Stimulated activated CD4-positive, alpha-beta T cell treated with anti-CD3 and anti-CD28 coated beads, TNF-alpha, amount 100 ng/mL, for 4 hours (primary cell): ENCODE results near the gene PRKG1.

ENCODE experiments used
- DNase-seq, 3 experiments: peaks; one replicate each; pipeline ENCODE4 v3.0.0-alpha.2; 2020; ENCODE audit warnings: low read depth in 3 of 3

The PRKG1 gene

DNA sequence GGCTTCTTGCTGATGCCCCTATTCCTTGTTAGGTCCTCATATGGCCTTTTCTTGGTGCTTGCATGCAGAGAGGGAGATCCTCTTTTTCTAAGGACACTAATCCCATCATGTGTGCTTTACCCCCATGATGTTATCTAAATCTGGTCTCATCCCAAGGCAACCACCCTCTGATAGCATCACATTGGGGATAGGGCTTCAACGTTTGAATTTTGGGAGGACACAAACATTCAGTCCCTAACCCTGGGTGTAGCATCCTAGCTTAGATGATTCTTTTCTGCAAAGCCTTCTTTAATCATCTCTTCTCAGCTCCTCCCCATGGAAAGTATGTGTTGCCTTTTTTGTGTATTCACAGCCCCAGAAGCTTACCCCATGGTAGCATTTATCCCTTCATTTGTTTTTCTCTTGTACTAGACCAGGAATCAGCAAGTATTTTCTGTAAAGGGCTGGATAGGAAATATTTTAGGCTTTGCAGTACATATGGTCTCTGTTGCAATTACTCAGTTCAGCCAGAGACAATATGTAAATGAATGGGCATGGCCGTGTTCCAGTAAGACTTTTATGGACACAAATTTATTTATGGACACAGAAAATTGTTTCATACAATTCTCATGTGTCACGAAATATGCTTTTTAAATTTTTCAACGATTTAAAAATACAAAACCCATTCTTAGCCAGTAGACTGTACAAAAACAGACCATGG, 726.6 kb downstream of the PRKG1 start:
- DNase-seq, result no peak

DNA sequence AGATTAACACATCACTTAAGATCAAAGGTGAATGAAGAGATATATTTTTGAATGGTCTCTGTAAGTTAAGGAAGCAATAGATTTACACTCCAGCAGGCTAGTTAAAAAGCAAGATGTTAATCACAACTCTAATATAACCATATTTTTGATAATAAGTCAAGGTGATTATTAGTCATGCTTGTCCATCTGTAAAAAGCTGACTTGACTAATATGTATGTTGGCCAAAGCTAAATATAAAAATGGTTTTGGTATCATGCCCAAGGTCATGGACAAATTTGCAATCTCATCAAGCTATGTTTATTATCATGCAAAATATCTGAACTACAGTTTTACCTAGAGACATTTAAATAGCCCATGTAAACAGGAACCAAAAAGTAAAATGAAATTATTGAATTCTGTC, 727.7 kb downstream of the PRKG1 start:
- no peak for DNase-seq

DNA sequence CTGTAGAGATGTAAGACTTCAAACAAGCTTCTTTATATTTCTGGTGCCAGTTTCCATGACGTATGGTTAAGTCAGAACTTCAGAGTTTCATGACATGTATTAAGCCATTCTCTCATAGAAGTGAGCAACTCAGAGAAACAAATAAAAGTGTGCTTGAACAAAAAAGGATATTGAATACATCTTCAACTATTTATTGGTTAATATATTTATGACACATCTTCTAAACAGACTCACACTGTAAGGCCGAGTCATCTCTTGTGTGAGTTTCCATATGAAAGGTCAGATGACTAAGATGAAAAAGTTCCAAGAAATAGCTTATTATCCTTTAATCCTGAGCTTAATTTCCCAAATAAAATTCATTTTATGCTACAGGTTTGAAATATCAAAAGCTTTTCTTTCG, 730.6 kb downstream of the PRKG1 start:
- no peak for DNase-seq

DNA sequence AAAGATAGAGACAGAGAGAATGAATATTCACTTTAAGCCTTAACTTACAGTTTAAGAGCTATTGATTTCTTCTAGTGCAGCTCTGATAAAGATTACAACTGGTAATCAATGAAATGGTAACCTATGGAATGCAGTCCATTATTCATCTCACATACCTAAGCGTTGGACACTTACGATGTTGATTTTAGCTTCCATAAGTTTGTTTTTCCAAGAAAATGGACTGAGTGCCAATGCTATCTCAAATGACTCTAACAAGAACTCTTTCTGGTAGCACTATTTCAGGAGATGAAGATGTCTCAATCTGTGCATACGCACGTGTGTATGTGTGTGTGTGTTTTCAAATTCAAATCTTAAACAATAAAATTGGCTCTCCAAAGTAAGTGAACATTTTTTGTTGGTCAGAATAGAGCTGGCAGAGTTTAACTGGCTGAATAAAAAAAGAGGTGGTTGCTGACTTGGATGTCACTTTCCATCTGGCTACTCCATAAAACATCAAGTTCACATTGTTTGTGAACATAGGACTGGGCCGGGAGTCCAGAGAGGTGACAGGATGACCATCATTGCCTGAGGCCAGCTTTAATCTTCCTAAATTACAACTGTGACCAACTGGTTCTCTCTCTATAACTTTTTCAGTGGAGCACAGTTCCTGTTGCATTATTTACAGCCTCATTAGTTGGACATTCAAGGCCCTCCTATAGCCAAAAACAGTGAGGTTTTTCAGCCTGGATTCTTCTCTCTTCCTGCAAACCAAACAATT, 732.0 kb downstream of the PRKG1 start:
- no peak for DNase-seq

DNA sequence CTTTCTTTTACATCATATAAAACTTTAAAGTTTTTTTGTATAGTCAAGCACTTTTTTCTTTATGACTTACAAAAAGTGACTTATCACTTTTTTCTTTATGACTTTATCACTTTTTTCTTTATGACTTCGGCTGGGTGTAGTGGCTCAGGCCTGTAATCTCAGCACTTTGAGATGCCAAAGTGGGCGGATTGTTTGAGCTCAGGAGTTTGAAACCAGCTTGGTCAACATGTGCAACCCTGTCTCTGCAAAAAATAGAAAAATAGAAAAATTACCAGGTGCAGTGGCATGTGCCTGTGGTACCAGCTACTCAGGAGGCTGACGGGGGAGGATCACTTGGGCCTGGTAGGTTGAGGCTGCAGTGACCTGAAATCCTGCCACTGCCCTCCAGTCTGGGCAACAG, 733.9 kb downstream of the PRKG1 start:
- DNase-seq, result no peak

DNA sequence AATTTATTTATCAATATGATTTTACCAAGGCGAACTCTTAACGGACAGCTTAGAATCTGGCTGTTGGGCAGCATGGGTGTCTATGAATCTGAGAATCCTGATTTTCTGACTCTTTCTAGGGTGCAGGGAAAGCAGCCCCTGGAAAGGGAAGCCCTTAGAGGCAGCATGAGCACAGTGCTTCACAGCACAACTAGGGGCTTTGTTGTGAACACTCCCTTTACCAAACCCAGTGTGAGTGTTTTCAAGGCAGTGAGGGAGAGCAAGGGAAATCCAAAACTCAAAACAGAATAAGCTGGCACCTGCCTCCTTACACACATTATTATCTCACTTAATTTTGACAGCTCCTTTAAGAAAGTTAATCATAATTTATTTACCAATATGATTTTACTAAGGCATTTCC, 741.4 kb downstream of the PRKG1 start:
- DNase-seq, result no peak

DNA sequence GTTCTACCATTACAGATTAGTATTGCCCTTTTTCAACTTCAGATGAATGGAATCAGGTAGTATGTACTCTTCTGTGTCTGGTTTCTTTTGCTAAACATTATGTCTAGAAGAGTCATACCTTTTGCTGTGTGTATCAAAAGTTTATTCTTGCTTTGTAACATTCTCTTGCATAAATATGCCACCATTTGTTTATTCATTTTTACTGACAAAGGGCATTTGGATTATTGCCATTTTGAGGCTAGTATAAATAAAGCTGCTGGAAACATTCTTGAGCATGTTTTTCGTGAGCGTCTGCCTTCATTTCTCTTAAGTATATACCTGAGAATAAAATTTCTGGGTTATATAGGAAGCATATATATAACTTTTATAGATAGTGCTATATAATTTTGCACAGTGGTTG, 746.8 kb downstream of the PRKG1 start:
- DNase-seq, result no peak

DNA sequence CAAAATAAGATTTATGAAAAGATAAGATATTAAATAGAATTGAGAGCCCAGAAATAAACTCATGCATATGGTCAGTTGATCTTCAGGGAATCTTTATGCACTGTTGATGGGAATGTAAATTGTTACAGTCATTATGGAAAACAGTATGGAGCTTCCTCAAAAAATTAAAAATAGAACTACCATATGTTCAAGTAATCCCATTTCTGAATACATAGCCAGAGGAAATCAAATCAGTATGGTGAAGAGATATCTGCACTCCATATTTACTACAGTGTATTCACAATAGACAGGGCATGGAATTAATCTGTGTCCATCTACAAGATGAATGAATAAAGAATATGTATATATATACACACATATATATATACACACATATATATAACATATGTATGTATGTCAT, 747.5 kb downstream of the PRKG1 start:
- DNase-seq, result no peak

DNA sequence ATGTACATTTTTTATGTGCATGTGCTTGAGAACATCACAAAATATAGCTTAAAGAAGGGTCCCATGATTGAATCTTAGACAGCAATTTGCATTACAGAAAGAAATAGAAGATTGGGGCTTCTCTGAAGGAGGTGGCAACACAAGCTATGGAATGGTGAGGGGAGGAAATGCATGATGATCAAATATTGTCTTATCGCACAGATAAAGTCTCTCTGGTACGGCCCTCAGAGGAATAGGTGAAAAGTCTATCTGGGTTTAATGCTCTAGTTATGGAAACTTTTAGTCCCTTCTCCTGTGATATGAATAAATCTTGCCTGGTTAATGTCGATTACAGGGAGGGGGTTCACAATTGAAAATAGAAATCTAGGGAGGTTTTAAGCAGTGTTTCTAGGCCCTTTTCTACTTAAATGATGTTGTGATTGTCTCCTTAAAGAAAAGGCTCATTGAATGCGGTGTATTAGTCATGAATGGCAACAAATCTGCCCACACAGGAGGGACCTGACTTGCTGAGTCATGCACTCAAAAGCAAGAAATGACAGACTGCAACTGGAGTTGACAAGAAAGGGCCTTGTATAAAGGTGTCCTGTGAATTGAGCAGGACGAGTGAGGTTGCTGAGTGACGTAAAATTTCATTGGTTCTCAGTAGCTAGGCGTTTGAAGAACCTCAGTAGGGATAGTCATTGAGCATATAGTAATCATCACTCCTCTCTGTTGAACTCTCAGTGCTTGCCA, 758.5 kb downstream of the PRKG1 start:
- DNase-seq, result no peak

DNA sequence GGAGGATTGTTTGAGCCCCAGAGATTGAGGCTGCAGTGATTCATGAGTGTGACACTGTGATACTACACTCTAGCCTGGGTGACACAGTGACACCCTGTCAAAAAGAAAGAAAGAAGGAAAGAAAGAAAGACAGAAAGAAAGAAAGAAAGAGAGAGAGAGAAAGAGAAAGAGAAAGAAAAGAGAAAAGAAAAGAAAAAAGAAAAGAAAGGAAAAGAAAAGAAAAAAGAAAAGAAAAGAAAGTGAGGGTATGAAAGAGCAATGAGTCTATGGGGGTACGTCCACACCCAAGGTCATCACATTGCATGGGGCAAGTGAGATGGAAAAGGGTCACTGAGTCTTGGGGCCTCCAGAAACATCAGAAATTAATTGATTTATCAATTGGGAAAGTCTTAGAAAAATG, 760.3 kb downstream of the PRKG1 start:
- DNase-seq, result no peak

DNA sequence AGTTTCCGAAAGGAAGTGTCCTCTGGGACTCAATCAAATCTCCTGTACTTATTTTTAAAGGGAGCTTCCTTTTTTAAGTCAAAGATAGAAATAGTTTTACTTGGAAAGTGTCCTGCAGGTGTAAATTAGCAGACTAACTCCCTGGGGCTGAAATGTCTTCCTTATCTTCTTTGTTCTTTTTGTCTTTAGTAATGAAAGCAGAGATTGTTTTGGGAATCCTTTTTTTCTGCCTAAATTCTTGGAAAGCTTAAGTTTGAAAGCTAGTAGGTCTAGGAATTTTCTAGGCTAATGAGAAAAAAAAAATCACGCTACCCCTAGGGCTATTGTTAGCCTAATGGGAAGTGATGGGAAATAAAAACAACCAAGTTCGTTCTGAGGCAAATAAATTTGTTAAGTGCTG, 764.2 kb downstream of the PRKG1 start:
- DNase-seq, result no peak

DNA sequence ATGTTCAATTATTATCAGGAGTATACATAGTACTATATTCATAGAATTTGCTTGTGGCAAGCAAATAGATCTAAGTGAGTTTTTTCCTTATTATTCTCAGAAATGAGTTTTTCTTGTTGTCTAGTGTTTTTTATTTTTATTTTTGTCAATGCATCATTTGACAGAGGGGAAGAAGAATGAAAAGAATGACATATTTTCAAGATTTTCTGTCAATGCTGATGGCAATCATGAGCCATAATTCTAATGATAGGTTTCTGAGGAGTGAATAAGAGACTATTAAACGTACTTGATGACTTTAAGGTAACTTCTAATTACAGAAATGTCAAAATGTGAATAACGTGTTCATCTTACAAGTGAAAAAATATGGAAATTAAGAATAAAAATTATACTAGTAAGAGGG, 769.7 kb downstream of the PRKG1 start:
- no peak for DNase-seq

DNA sequence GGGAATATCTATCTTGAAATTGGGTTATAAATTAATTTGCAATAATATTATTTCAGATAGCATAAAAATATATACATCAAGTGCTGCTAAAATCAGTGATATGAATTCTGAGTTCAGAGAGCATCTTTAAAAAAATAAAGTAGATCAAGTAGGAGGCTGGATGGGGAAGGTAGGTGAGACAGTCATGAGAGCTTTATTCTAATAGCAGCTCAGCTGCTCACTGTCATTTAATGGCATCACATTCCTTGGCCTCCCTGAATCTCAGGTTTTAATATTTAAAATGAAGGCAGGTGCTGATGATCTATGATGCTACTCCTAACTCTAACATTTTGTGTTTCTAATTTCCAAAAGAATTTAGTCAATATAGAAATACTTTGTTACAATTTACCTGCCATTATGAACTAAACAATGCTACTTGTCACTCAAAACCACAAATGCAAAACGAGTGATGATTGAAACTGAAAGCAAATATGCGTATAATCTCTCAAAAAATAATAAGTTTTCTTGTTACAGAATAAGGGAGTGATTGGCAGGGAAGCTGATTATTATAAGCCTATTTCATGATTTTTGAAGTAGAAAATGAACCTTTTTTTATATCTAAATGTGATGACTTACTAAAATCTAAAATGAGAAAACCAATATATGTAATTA, 772.7 kb downstream of the PRKG1 start:
- DNase-seq, result no peak

DNA sequence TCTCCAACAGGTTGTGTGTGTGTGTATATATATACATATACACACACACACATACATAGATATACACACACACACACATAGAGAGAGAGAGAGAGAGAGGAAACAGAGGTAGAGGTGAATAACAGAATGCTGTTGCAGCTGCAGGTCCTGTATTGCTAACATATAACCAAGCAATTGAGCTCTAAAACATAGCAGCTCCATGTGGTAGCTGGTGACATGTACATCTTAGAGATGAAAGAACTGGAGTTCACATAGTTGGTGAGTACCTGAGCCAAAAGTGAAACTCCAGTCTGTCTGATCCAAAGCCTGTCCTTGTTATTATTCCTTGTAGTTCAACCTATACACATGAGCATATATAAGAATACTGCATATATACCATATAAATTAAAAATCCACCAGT, 778.0 kb downstream of the PRKG1 start:
- DNase-seq, result no peak

DNA sequence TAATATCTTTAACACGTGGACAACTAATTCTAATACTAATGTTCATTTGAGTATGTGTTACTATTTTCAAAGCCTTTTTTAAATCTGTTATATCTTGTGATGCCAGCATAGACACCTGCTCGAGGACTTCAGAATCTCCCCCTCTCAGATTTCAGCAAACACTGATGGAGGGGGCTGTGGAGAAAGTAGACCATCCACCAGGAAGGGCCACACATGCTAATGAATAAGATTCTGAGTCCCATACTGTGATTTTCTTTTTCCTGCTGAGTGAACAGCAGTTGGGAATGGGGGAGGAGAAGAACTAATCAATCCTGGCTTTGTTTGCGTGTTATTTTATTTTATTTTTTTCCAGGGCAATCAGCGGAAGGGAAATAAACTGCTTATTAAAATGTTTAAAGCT, 783.0 kb downstream of the PRKG1 start:
- no peak for DNase-seq

DNA sequence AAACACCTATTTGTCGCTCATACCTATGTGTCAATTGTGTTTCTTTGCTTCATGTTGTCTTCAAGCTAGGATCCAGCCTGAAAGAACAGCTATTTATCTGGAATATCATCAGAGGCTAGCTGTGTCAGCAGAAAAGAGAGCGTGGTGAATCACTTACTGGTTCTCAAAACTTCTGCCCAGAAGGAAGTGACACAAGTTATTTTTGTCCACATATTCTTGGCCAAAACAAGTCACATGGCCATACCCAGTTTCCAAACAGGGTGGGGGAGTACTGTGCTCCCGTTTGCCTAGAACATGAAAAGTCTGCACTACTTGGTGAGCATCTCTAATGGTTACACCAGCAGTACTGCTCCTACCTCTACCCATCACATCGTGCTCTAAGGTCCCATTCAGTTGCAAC, 786.0 kb downstream of the PRKG1 start:
- DNase-seq, result no peak

DNA sequence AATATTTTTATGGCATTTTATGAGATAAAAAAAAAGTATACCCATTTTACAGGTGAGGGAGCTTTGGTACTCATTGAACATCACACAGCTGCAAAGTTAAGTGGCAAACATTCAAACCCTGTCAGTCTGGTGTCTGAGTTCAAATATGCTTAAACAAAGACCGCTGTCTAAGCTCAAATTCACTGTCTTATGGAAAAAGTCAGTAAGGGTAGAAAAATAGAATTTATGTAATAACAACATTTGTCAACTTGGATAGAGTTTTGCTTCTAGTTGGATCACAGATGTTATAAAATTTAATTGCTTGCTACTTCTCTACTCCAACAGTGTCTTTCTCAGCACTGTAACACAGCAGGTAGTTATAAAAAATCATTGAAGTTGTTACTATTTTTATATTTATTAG, 786.8 kb downstream of the PRKG1 start:
- DNase-seq, result no peak

DNA sequence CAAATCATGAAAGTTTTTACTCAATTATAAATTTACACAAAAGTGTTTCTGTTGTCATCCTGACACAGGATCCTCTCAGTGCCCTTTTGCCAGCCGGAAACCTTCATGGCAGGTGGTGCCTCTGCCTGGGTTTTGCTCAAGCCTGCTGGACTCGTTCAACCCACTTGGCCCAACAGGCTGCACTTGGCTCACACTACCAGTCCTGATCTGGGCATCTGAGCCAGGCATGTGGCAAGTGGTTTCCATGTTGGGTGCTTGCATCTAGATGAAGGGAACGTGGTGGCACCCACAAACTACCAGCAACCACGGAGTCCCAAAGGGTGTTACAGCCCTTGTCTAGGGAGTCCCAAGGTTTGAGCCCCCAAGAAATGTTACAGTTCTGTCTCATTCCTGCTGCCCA, 787.4 kb downstream of the PRKG1 start:
- DNase-seq, result no peak

DNA sequence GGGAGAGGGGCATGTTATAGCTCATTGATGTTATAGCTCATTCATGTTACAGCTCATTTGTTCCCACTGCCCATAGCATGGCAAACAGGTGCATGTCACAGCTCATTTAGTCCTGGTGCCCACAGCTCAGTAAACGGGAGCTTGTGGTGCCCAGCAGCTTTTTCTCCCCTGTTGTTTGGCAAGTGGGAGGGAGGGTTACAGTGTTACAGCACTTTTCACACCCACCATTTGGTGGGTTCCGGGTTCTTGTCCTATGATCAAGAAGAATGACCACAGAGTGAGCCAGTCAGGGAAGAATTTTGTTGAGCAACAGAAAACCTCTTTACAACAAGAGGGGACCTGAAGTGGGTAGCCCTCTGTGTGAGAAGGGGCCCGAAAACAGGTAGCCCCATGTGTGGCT, 787.9 kb downstream of the PRKG1 start:
- no peak for DNase-seq

DNA sequence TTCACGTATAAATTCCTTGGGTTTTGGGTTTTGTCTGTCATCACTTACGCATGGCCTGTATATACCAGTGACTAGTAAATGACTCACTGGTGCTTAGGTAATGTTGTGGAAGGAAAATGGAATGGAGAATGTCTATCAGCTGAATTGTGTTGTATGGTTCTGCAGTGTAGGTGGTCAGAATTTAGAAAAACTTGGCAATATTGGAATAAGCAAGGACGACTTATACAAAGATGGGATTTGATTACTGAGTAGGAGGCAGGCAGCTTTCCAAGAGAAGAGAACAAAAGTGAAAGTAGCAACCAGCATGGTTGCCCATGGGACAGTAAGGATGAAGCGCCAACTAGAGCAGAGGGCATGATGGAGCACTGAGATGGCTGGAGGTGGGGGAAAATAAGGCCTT, 793.7 kb downstream of the PRKG1 start:
- no peak for DNase-seq

DNA sequence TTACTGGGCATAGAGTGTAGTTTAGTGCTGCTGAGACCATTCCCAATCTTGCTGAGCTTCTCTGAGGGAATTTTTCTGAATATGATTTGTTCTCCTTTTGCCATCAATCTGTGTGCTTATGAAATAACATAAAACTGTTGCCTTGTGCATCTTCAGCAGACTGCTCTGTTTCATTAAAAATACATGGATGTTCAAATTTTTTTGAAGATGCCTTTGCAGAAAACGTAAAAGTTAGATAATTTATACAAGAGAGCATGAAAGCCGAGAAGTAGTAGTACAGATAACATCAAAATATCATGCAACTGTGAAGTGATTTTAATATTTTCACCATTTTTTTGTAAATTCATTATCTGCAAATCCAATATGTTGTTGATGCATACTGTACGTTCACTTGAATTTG, 799.8 kb downstream of the PRKG1 start:
- no peak for DNase-seq

DNA sequence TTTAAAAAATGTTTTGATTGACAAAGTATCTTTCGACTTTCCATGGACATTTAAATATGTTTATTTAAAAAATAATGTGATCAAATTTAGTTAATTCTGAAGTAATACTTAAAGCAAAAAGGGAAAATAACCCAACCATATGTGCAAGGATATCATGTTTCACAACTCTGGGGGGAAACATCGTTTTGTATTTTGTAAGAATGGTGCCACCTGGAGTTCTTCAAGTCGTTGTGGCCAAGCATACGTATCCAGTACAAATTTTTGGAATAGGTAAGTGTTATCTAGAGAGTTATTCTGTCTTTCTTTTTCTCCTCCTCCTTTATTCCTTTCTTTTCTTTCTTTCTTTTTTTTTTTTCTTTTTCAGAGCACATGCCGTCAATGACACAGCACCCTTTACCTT, 801.3 kb downstream of the PRKG1 start:
- DNase-seq, result no peak

DNA sequence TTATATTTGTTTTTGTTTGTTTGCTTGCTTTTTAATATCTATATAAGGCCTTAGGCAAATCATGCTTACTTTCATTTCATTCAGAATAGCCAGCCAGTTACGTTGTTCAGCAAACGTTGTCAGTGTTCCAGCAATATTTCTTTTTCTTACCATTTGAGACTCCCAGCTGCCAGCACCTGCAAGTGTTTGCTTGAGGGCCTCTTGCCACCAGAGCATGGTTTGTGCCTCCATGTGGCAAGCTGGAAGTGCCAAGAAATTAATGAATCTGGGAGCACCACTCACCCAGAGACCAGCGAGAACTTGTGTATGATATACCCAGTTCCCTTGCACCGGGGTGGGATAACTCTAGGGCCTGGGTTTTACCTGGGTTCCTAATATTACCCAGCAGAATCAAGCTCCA, 802.2 kb downstream of the PRKG1 start:
- DNase-seq, result no peak
